HCT116 (cell line): ENCODE measurements around the gene EEF1AKMT4. TPM values are rescaled to one million over a fixed set of nuclear protein-coding genes. Genes with fewer than 3 reads are reported as not detected.

Experiments
- ATAC-seq: fragments of 200-7000 bp; cut with Tn5 transposase; 2 replicates; pipeline ENCODE4 v1.9.1; 2020; ENCODE audit warnings: mild to moderate bottlenecking, moderate library complexity
- BruUV-seq: library from RNA; stranded (reverse); fragments of 400-500 nt; replicated peaks from 2 replicates; lab custom pipeline; 2021; lab: Mats Ljungman, UMichigan
- CTCF ChIA-PET: fragments of 300-600 bp; sonication (Branson Sonifier 250); formaldehyde crosslinking; loops from one replicate; lab custom pipeline; 2021; ENCODE audit warnings: antibody characterized with exemption; lab: Charles Lee
- POLR2A ChIA-PET: fragments of 300-600, 350-600 bp; sonication (Branson Sonifier 250); formaldehyde crosslinking; loops from one replicate; lab custom pipeline; 2021; ENCODE audit warnings: antibody characterized with exemption; lab: Charles Lee
- RAD21 ChIA-PET, 2 experiments: fragments of 300-600 bp; sonication (Branson Sonifier 250); formaldehyde crosslinking; loops; one replicate each; lab custom pipeline; 2023; ENCODE audit warnings: low total read pairs in 2 of 2; ENCODE audit not compliant: uncharacterized antibody in 2 of 2, unreplicated experiment in 2 of 2, low non-redundant PET in 1 of 2; lab: Charles Lee
- DNase-seq: peaks from one replicate; pipeline ENCODE4 v3.0.0-alpha.2; 2010; ENCODE audit warnings: low read depth, low spot score
- H2AFZ ChIP-seq: fragments of 200-600 bp; shearing (Covaris generic), sonication (generic); 2 replicates; pipeline ENCODE4 v1.6.1; 2017; ENCODE audit warnings: low read depth, mixed run types, mixed read lengths, antibody characterized with exemption, low read length; ENCODE audit not compliant: poor library complexity, severe bottlenecking
- H3K27ac ChIP-seq: 2 replicates; pipeline ENCODE4 v1.5.1; 2012; ENCODE audit warnings: low read depth, low read length
- H3K27me3 ChIP-seq: fragments of 200-600 bp; sonication (generic); 2 replicates; pipeline ENCODE4 v1.6.1; 2016; ENCODE audit warnings: mixed run types, low read length, mixed read lengths; ENCODE audit not compliant: insufficient read depth
- H3K36me3 ChIP-seq, 2 experiments: fragments of 200-500 bp in 1 of 2; fragments of 200-600 bp in 1 of 2; sonication (Bioruptor generic) in 1 of 2; sonication (generic) in 1 of 2; 2 replicates each; pipeline versions ENCODE4 v1.5.1 to v1.6.1; 2014 to 2016; ENCODE audit warnings: low read length in 2 of 2, inconsistent platforms in 1 of 2, mixed read lengths in 1 of 2, mixed run types in 1 of 2; ENCODE audit not compliant: insufficient read depth in 2 of 2, control insufficient read depth in 1 of 2
- H3K4me1 ChIP-seq, 2 experiments: fragments of 200-600 bp in 1 of 2; sonication (generic) in 1 of 2; 2 replicates each; pipeline versions ENCODE4 v1.5.1 to v1.6.1; 2012 to 2017; ENCODE audit warnings: low read length in 2 of 2, inconsistent platforms in 1 of 2, mild to moderate bottlenecking in 1 of 2, mixed read lengths in 1 of 2, mixed run types in 1 of 2, moderate library complexity in 1 of 2; ENCODE audit not compliant: insufficient read depth in 2 of 2, control insufficient read depth in 1 of 2
- H3K4me2 ChIP-seq: fragments of 200-600 bp; sonication (generic); 2 replicates; pipeline ENCODE4 v1.6.1; 2017; ENCODE audit warnings: mixed run types, low read length, mixed read lengths
- H3K4me3 ChIP-seq, 2 experiments: fragments of 200-600 bp in 1 of 2; sonication (generic) in 1 of 2; replicated peaks in 1 of 2; 2 replicates each; pipeline ENCODE4 v1.5.1; 2011 to 2016; ENCODE audit warnings: low read length in 2 of 2, control low read depth in 1 of 2, low read depth in 1 of 2, mild to moderate bottlenecking in 1 of 2, mixed read lengths in 1 of 2, mixed run types in 1 of 2
- H3K79me2 ChIP-seq: fragments of 200-600 bp; sonication (generic); 2 replicates; pipeline ENCODE4 v1.6.1; 2017; ENCODE audit warnings: mild to moderate bottlenecking, mixed run types, low read length, moderate library complexity, mixed read lengths; ENCODE audit not compliant: insufficient read depth
- H3K9ac ChIP-seq: fragments of 200-600 bp; sonication (generic); 2 replicates; pipeline ENCODE4 v1.6.1; 2016; ENCODE audit warnings: low read length, mixed read lengths
- H3K9me2 ChIP-seq: fragments of 200-600 bp; sonication (generic), shearing (Covaris generic); 2 replicates; pipeline ENCODE4 v1.6.1; 2017; ENCODE audit warnings: mixed run types, mild to moderate bottlenecking, moderate library complexity; ENCODE audit not compliant: insufficient read depth
- H3K9me3 ChIP-seq, 2 experiments: fragments of 200-500 bp in 1 of 2; fragments of 200-600 bp in 1 of 2; sonication (Bioruptor generic) in 1 of 2; sonication (generic) in 1 of 2; 2 replicates each; pipeline ENCODE4 v1.6.1; 2014 to 2017; ENCODE audit warnings: low read length in 2 of 2, mixed read lengths in 2 of 2, inconsistent platforms in 1 of 2, low read depth in 1 of 2, mild to moderate bottlenecking in 1 of 2, mixed run types in 1 of 2, moderate library complexity in 1 of 2; ENCODE audit not compliant: control insufficient read depth in 1 of 2, insufficient read depth in 1 of 2
- H4K20me1 ChIP-seq: fragments of 200-600 bp; sonication (generic), shearing (Covaris generic); 2 replicates; pipeline ENCODE4 v1.6.1; 2017; ENCODE audit warnings: mixed run types, mild to moderate bottlenecking, moderate library complexity; ENCODE audit not compliant: insufficient read depth
- CBX3 ChIP-seq: IDR thresholded peaks from 2 replicates; pipeline ENCODE4 v1.6.1; 2012; ENCODE audit warnings: low read depth
- EZH2 ChIP-seq: fragments of 200-600 bp; sonication (generic); IDR thresholded peaks from 2 replicates; pipeline ENCODE4 v1.6.1; 2017; ENCODE audit warnings: antibody characterized with exemption, mixed run types
- FOSL1 ChIP-seq: IDR thresholded peaks from 2 replicates; pipeline ENCODE4 v1.6.1; 2012; ENCODE audit warnings: low read depth
- JUND ChIP-seq: IDR thresholded peaks from 2 replicates; pipeline ENCODE4 v1.6.1; 2012
- POLR2A ChIP-seq: IDR thresholded peaks from 2 replicates; pipeline ENCODE4 v1.7.0; 2011; ENCODE audit warnings: borderline replicate concordance; ENCODE audit not compliant: insufficient read depth, insufficient read length; ENCODE audit errors: extremely low read depth
- SIN3A ChIP-seq: IDR thresholded peaks from 2 replicates; pipeline ENCODE4 v1.6.1; 2012; ENCODE audit warnings: low read depth
- ZNF274 ChIP-seq: fragments of 200-500 bp; sonication (Bioruptor generic); IDR thresholded peaks from 2 replicates; pipeline ENCODE4 v1.6.1; 2014; ENCODE audit warnings: mild to moderate bottlenecking, low read depth, low read length, inconsistent platforms
- intact Hi-C: fragments of 100-400 bp; cut with micrococcal nuclease; formaldehyde crosslinking; loops from 2 replicates; pipeline ENCODE4 v1.10.0; 2022
- total RNA-seq: library from RNA; stranded (reverse); gene quantifications from one replicate; pipeline ENCODE4 v1.2.1, GENCODE V29; 2021; ENCODE audit not compliant: unreplicated experiment
- TF ChIP-seq, protein P1 (sequence below): IDR thresholded peaks from 2 replicates; pipeline ENCODE4 v1.6.1; 2012

Gene EEF1AKMT4
- total RNA-seq, 1 experiment from 2014 or later = 10.5 TPM

GRCh38 chr3:184282941-184283340 is 33.5 kb downstream of the EEF1AKMT4 start:
- CTCF ChIA-PET = no interaction called here
- H2AFZ ChIP-seq = no peak overlapping the region
- no peak for TF ChIP-seq ZNF274
- TF ChIP-seq CBX3 = no peak
- TF ChIP-seq POLR2A = no peak
- H3K27ac ChIP-seq = no peak overlapping the region
- ATAC-seq = no peak
- H3K4me1 ChIP-seq = no peaks in the 10 kb centered on the region
- BruUV-seq = no TSS peak
- no peaks in the 10 kb centered on the region for H4K20me1 ChIP-seq
- RAD21 ChIA-PET = no interaction called here
- H3K9me3 ChIP-seq = no peaks in the 10 kb centered on the region
- POLR2A ChIA-PET = no interaction called here
- no peak overlapping the region for H3K4me3 ChIP-seq
- H3K27me3 ChIP-seq = no peaks in the 10 kb centered on the region
- no peaks in the 10 kb centered on the region for H3K9me2 ChIP-seq
- H3K36me3 ChIP-seq = no peaks in the 10 kb centered on the region
- no peak overlapping the region for H3K4me2 ChIP-seq
- no peak for DNase-seq
- H3K9ac ChIP-seq = no peak overlapping the region
- H3K79me2 ChIP-seq = no peaks in the 10 kb centered on the region
- intact Hi-C loops = loop anchor here (10.0 kb wide), 2 partner anchors 268 to 818 kb away; partner anchors contain the start of gene ABCC5

- ChIA-PET POLR2A (no interaction called here), CTCF (interaction anchor here (1.0 to 1.6 kb wide), 2 partner anchors 56 to 387 kb away, joined by 3 to 15 read pairs; no protein-coding TSS in a partner anchor), RAD21 (no interaction called here)
- ATAC-seq (no peak), DNase-seq (no peak)
- H2AFZ ChIP-seq = no peak overlapping the region
- BruUV-seq = no TSS peak
- H3K27me3 ChIP-seq = no peaks in the 10 kb centered on the region
- no peaks in the 10 kb centered on the region for H3K9me3 ChIP-seq
- TF ChIP-seq FOSL1 = no peak
- TF ChIP-seq CBX3 = no peak
- TF ChIP-seq, protein P1, sequence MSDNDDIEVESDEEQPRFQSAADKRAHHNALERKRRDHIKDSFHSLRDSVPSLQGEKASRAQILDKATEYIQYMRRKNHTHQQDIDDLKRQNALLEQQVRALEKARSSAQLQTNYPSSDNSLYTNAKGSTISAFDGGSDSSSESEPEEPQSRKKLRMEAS = no peak
- TF ChIP-seq JUND = no peak
- TF ChIP-seq SIN3A = no peak
- TF ChIP-seq EZH2 = no peak
- no peaks in the 10 kb centered on the region for H3K4me1 ChIP-seq
- no peaks in the 10 kb centered on the region for H4K20me1 ChIP-seq
- H3K27ac ChIP-seq = no peak overlapping the region
- no peak overlapping the region for H3K4me2 ChIP-seq
- H3K9ac ChIP-seq = no peak overlapping the region
- no peak overlapping the region for H3K4me3 ChIP-seq
- no peaks in the 10 kb centered on the region for H3K9me2 ChIP-seq
- intact Hi-C loops = loop anchor here (1.0 to 10.0 kb wide), 3 partner anchors 33 to 819 kb away; partner anchors contain the start of gene ABCC5
- no peaks in the 10 kb centered on the region for H3K79me2 ChIP-seq
- no peaks in the 10 kb centered on the region for H3K36me3 ChIP-seq
Measured at GRCh38 chr3:184283681-184284080, 34.2 kb downstream of the EEF1AKMT4 start.
